ENCODE data around the gene PLXNB1. TPM values are rescaled to one million over a fixed set of nuclear protein-coding genes. Genes with fewer than 3 reads are reported as not detected.
A peak's percentile ranks its signal among the peaks of the same experiment; 100 is the strongest.

PLXNB1 gene
- total and polyA plus RNA-seq, 2 of the 13 experiments (the other 11 are each of a cell fraction or from before 2014, with no cell fraction given) = 86.0 to 143 TPM

GRCh38 chr3:48431224-48432029 lies 1.5 kb upstream of the PLXNB1 start (continued):
- TF ChIP-seq ZNF737 (CRISPR knock-in tag; IDR thresholded peaks at IDR 0.05; ENCODE audit: borderline replicate concordance) (no peak), ZBTB14 (CRISPR knock-in tag; IDR thresholded peaks at IDR 0.05) (no peak), JUNB (CRISPR knock-in tag; IDR thresholded peaks at IDR 0.05; ENCODE audit: borderline replicate concordance) (no peak), MEF2D (CRISPR knock-in tag; IDR thresholded peaks at IDR 0.05) (peak; percentile 58; the same call in 1 of the 2 replicates), KLF12 (CRISPR knock-in tag; IDR thresholded peaks at IDR 0.05; ENCODE audit: borderline replicate concordance) (no peak), PAWR (CRISPR knock-in tag; IDR thresholded peaks at IDR 0.05; ENCODE audit: borderline replicate concordance) (no peak), ZBTB25 (CRISPR knock-in tag; IDR thresholded peaks at IDR 0.05) (0 out of 2 replicates have a peak, but pooled peaks have one; percentile 50), PHF20 (CRISPR knock-in tag; IDR thresholded peaks at IDR 0.05) (0 out of 2 replicates have a peak, but pooled peaks have one; percentile 30)

- BruUV-seq (replicated peaks) = no TSS peak
- H3K79me2 ChIP-seq (ENCODE audit: insufficient read depth, low read length) = peaks cover 36% of the 10 kb centered on the region
- H3K36me3 ChIP-seq (replicated peaks in 1 of 2; ENCODE audit: control insufficient read depth in 1 of 2, insufficient read depth in 2 of 2, low read length in 2 of 2) = peaks cover 4 to 5% of the 10 kb centered on the region in 2 experiments
- no peak for DNase-seq (ENCODE audit: low spot score)
- H3K4me3 ChIP-seq (replicated peaks in 1 of 3; ENCODE audit: insufficient read depth in 1 of 3, low read depth in 2 of 3, low read length in 3 of 3) = peak overlapping the region; percentile 13 to 93 (median 41); a peak in 5 of 6 replicates
- intact Hi-C loops (cut with micrococcal nuclease; ENCODE audit: unreplicated experiment) (no loop called here), in situ Hi-C loops (cut with HindIII; ENCODE audit: extremely low pct_ligation_motif_present, low pct_unique_long_range_greater_than_20kb) (no loop called here)
- peak overlapping the region; percentile 100 for H3K4me2 ChIP-seq (ENCODE audit: low read depth, low read length)
- peaks cover 84% of the 10 kb centered on the region for H3K4me1 ChIP-seq (ENCODE audit: insufficient read depth, low read length)
- no peak for FAIRE-seq
- H3K9ac ChIP-seq (ENCODE audit: insufficient read depth, low read depth, low read length) = peak overlapping the region; percentile 96
- ChIA-PET CTCF (ENCODE audit: low intra/inter-chr PET ratio, low total read pairs) (no interaction called here), POLR2A (interaction anchor here (0.8 to 9.0 kb wide), 11 partner anchors 11 to 242 kb away, joined by 3 to 130 read pairs (median 18); partner anchors contain the start of genes ATRIP, CCDC51, CDC25A and PFKFB4)
- H4K20me1 ChIP-seq (ENCODE audit: insufficient read depth, low read length) = peaks cover 26% of the 10 kb centered on the region
- H3K27me3 ChIP-seq (ENCODE audit: control insufficient read depth in 1 of 2, insufficient read depth in 2 of 2, low read length in 2 of 2) = no peaks in the 10 kb centered on the region
- WGBS (ENCODE audit: low lambda C conversion rate) = 0% methylated on average over 1 of the region's 1 CpG
- no peak for ATAC-seq
- H2AFZ ChIP-seq (ENCODE audit: low read length) = no peak overlapping the region
- H3K9me3 ChIP-seq (ENCODE audit: low read length) = no peaks in the 10 kb centered on the region
- peak overlapping the region; percentile 99 for H3K27ac ChIP-seq (ENCODE audit: extremely low read length, insufficient read depth, low read length)
- TF ChIP-seq SIN3A (IDR thresholded peaks at IDR 0.05; ENCODE audit: borderline replicate concordance, low read depth, low read length) (0 out of 2 replicates have a peak, but pooled peaks have one; percentile 36), AHR (CRISPR knock-in tag; IDR thresholded peaks at IDR 0.05) (no peak)
Observed at GRCh38 chr3:48430708-48431101, 819 bp upstream of the PLXNB1 start.

All from HepG2 (cell line).